Stimulated activated CD8-positive, alpha-beta memory T cell treated with anti-CD3 and anti-CD28 coated beads, Interleukin-7, amount 100 ng/mL, for 1 hour (primary cell): Measurements from ENCODE around the gene PIK3R1.

ENCODE experiments used
- DNase-seq, 2 donors: peaks; one replicate each; pipeline ENCODE4 v3.0.0-alpha.2; 2020; ENCODE audit warnings: low read depth in 2 of 2

PIK3R1 gene

GRCh38 chr5:68329554-68330255 lies 114.1 kb downstream of the PIK3R1 start:
- DNase-seq = no peak

DNA sequence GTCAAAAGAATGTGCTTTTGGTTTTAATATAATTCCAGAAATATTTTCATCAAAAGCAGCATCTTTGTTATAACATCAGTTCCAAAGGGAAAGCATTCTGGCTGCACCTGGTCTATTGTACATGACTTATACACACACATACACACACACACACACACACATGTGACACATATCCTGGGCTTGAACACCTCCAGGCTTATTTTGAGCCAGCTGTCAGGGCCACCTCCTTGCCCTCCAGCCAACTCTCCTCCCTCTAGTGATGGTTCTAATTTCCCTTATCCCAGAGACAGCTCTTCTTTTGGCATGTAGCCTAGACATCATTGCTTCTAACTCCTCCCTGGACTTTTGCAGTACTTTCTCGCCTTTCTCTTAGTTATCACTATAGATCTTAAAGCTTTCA lies 115.0 kb downstream of the PIK3R1 start:
- no peak for DNase-seq

DNA sequence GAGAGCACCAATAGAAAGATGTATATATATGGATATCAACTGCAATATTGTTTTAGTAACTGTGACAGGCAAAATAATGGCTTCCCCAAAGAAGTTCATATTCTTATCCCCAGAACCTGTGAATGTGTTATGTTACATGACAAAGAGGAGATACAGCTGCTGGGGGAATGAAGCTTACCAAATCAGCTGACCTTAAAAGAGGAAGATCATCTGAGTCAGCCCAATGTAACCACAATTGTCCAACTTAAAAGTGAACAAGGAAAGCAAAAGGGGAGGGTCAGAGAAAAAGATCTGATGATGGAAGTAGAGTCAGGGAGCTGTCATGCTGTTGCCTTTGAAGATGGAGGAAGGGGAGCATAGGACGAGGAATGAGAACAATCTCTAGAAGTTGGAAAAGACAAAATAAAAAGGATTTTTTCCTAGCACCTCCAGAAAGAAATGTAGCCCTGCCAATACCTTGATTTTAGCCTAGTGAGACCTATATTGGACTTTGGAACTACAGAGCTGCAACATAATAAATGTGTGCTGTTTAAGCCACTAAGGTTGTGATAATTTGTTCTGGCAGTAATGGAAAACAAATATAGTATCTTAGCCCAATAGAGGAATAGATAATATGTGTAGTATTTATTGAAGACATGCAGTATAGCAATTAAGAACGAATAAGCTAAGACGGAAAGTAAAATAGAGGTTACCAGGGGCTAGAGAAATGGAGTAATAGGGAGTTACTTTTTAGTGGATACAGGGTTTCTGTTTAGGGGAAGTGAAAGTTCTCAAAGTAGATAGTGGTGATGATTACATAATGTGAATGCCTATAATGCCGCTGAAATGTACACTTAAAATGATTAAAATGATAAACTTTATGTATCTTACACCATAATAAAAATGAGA lies 115.9 kb downstream of the PIK3R1 start:
- DNase-seq = no peak

GRCh38 chr5:68332080-68332451 lies 116.5 kb downstream of the PIK3R1 start:
- DNase-seq = no peak

DNA sequence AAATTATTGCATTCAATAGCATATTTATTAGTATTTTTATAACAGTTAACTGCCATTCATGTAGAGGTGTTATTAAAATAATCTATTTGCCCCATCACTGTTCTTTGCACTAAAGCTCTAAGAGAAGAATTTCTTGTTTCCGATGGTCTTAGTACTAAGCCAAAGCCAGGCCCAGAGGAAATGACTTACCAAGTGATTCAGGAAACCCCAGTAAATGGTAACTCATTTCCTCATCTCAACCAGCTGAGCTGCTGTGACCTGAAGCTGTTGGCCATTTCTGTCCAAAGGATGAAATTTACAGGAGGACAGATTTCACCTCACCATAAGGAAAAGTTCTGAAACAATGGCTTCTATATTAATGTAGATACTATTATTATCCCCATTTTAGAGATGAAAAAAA lies 117.0 kb downstream of the PIK3R1 start:
- no peak for DNase-seq

DNA sequence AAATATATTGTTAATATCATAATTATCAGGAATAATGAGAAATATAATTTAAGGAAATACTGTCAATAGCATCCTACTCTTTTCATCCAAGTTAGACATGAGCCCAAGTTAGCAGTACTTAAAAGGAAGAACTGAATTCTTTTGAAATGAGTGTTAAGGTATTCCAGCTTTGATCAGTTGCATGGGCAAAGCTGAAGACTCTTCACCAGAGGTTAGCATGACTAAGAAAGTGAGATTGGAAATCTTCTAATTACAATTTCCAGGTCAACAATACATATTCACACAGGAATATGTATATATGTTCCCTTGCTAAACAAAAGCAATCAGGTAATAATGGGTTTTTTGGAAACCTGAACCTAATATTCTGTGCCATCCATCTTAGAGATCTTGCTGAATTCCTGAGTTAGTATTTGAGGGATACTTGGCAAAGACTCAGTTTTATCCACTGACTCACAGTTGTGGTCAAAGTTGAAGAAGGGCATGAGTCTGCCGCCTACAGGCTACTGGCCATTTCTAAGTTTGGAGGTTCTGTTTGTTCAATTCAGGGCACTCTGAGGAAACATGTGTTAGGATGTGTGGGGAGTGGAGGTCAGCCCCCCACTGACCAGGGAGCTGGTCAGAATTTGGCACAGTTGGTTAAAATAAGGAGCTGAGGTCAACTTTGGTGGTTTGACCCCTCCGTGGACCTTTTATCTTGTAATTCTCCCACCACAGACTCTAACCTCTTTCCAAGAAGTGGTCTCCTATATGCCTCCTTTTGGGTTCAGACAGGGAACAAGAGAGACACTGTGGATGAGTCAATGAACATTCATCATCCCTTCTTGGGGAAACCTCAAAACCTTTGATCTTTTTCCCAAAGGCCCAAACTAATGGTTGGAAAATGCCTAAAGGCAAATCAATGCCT lies 118.3 kb downstream of the PIK3R1 start:
- no peak for DNase-seq

DNA sequence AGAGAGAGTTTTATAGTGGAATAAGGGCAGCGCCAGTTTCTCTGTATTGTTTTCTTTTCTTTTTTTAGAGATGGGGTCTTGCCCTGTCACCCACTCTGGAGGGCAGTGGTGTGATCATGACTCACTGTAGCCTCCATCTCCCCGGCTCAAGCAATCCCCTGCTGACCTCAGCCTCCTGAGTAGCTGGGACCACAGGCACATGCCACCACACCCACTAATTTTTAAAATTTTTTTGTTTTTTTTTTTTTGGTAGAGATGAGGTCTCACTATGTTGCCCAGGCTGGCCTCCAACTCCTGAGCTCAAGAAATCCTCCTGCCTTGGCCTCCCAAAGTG lies 119.0 kb downstream of the PIK3R1 start:
- no peak for DNase-seq

GRCh38 chr5:68335075-68335474 lies 119.5 kb downstream of the PIK3R1 start:
- no peak for DNase-seq

DNA sequence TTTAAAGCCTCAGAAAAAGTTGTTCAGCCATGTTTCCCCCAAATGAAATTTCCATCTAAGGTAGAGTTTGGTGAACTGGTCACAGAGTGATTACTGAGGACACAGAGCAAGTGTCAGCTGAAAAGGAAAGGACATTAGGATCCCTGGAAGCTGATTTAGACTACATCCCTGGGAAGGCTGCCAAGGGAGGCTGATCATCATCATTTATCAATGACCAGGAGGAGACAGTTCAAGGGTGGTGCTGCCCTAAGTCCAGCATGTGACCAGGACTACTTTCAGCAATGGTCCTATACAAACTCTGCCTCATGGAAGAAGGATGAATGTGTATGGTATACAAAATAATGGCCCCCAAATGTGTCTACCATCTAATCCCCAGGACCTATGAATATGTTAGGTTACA lies 120.6 kb downstream of the PIK3R1 start:
- DNase-seq = no peak

DNA sequence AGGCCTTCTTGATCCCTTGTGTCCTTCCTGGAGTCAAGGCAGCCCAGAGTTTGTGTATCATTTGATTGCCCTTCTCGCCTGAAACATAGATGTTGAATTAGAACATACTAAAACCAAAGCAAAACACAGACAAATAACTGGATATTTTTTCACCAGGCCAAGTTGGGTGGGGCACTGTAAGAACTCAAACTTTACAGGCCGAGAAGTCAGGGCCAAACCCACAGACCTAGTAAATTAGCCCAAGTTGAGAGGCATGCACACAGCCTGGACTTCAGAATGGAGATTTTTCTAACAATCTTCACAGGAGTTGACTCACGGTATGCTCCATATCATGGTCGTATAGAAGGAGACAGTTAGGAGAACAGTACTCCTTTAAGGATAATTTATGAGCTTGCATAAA lies 121.7 kb downstream of the PIK3R1 start:
- DNase-seq = no peak

DNA sequence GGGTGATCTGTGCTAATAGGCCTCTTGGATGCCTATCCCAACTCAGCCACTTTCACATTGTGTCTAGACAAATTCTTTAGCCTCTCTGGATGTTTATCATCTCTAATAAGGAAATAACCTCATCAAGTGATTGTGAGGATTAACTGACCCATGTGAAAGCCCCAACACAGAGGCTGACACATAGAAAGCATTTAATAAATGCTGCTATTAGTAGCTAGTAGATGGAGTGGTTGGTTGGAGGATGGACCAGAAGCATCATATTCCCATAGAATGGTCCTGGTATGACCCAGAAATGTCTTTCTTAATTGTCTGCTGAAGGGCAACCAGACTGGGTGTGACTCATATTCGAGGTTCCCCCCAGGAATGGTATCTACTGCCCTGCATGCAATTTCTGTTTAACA lies 124.4 kb downstream of the PIK3R1 start:
- DNase-seq = no peak

- DNase-seq = no peak
These were observed 125.5 kb downstream of the PIK3R1 start for GRCh38 chr5:68341006-68341405.

- no peak for DNase-seq
These were observed 127.1 kb downstream of the PIK3R1 start for GRCh38 chr5:68342693-68343092.

- no peak for DNase-seq
These were observed 127.9 kb downstream of the PIK3R1 start for GRCh38 chr5:68343421-68343826.

DNA sequence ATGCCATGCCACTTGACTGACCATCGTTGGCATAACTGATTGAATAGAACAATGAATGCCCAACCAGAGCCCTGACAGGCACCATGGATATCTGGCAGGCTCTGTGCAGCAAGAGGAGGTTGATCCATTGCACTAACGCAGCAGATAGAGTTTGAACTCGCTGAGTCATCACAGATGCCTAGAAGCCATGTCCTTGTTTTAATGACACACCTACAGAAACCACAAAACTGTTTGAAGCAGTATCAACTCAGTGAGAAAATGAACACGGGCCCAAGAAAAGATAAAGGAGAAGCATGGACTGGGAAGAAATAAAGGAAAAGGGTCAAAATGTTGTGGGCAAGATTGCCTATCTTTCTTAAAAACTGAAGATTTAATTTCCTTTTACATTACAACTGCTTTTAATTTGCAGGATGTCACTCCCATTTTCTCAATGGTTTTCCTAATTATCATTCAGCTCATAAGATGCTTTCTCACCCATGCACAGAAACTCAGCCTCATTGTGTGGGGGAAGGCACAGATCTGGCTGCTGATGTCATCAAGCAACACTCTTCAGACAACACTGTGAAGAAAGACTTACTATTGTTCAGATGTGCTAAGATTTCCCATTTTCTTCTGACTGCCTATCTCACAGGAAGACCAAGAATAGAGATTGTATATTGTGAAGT lies 129.0 kb downstream of the PIK3R1 start:
- DNase-seq = no peak

- DNase-seq = no peak
These were observed 129.6 kb downstream of the PIK3R1 start for GRCh38 chr5:68345171-68345570.

GRCh38 chr5:68345582-68345981 lies 130.0 kb downstream of the PIK3R1 start:
- DNase-seq = no peak

- no peak for DNase-seq
These were observed 132.0 kb downstream of the PIK3R1 start for GRCh38 chr5:68347536-68347935.

- DNase-seq = no peak
These were observed 133.1 kb downstream of the PIK3R1 start for GRCh38 chr5:68348447-68349222.

DNA sequence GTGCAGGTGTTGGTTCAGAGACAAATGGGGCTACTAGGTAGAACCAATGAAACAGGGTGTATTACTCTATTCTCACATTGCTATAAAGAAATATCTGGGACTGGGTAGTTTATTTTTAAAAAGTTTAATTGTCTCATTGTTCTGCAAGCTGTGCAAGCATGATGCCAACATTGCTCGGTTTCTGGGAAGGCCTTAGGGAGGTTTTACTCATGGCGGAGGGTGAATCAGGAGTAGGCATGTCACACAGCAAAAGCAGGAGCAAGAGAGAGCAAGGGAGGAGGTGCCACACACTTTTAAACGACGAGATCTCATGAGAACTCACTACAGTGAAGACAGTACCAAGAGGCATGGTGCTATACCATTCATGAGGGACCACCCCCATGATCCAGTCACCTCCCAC lies 134.6 kb downstream of the PIK3R1 start:
- no peak for DNase-seq
